GM12865 (cell line): ENCODE results near the gene MACF1.

Experiments used
- DNase-seq: peaks from one replicate; pipeline ENCODE4 v3.0.0; 2010; ENCODE audit warnings: low read depth
- H3K4me3 ChIP-seq: 2 replicates; pipeline ENCODE4 v1.5.1; 2011; ENCODE audit warnings: mild to moderate bottlenecking, low read depth, low read length, control low read depth
- TF ChIP-seq, protein P1 (sequence below): IDR thresholded peaks from 2 replicates; pipeline ENCODE4 v1.5.1; 2011; ENCODE audit warnings: low read length, control low read depth, low read depth, inconsistent platforms; ENCODE audit not compliant: insufficient read depth; ENCODE audit errors: missing control alignments

Gene MACF1

DNA sequence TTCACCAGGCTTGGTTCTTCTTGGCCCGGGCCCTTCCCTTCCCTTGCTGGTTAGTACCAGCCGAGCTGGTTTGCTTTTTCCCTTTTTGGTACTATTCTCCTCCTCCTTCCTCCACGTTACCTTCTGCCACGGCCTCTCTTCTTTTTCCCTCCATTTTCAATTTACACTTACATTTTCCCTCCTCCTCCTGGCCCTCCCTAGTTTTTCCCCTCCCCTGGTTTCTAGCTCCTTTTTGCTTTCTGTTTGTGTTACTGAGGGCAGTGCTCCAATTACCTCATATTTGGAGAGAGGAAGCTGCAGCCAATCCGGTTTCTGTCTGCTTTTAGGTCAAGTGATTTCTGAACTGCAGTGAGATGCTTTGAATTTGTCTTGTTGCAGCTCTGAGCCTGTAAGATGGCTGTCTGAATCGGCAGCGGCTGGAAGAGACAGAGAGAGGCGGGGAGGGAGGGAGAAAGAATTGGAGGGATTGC, 63.7 kb downstream of the MACF1 start:
- peak overlapping the region; percentile 61 for H3K4me3 ChIP-seq
- TF ChIP-seq, protein P1, sequence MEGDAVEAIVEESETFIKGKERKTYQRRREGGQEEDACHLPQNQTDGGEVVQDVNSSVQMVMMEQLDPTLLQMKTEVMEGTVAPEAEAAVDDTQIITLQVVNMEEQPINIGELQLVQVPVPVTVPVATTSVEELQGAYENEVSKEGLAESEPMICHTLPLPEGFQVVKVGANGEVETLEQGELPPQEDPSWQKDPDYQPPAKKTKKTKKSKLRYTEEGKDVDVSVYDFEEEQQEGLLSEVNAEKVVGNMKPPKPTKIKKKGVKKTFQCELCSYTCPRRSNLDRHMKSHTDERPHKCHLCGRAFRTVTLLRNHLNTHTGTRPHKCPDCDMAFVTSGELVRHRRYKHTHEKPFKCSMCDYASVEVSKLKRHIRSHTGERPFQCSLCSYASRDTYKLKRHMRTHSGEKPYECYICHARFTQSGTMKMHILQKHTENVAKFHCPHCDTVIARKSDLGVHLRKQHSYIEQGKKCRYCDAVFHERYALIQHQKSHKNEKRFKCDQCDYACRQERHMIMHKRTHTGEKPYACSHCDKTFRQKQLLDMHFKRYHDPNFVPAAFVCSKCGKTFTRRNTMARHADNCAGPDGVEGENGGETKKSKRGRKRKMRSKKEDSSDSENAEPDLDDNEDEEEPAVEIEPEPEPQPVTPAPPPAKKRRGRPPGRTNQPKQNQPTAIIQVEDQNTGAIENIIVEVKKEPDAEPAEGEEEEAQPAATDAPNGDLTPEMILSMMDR: no peak
- DNase-seq: peak; percentile 83

DNA sequence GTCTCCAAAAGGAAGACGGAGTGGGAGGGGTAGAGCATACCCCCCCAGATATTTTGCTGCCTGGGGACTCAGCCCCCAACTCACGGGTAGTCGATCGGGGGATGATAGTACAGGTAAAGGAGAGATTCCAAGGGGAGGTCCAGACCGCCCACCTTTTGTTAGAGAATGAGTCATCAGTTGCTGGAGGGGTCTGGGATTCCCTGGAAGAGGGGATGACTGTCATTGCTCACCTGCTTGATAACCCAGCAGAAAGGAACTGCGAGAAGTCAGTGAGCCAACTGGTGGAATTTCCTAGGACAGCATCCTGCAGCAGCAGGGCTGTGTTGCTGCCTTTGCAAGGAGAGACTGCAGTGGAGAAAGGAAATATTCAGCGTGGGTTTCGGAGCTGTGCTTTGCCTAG, 64.4 kb downstream of the MACF1 start:
- DNase-seq: no peak
- H3K4me3 ChIP-seq: peak overlapping the region; percentile 61
- TF ChIP-seq, protein P1: no peak

GRCh38 chr1:39269349-39269748, 64.9 kb downstream of the MACF1 start:
- DNase-seq: no peak
- H3K4me3 ChIP-seq: peak overlapping the region; percentile 61
- TF ChIP-seq, protein P1: no peak

GRCh38 chr1:39269791-39270342, 65.4 kb downstream of the MACF1 start:
- peak; percentile 92 for DNase-seq
- H3K4me3 ChIP-seq: peak overlapping the region; percentile 61
- TF ChIP-seq, protein P1: no peak

DNA sequence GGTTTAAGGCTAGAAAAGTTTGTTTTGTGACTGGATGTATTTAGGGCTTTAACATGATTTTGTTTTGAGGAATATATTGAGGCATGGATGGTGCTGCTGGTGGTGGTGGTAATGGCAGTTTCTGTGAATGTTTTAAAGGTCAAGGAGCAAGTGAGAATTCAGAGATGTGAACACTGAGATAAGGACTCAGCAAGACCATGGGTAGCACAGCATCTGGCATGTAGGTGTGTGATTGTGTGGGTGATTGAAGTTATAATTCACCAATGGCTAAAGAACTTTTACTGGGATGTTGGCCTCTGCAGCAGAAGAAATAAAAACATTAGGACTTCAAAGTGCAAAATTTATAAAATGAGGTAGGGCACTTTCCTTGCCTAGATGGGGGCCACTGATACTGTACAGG, 65.9 kb downstream of the MACF1 start:
- DNase-seq: no peak
- TF ChIP-seq, protein P1: no peak
- H3K4me3 ChIP-seq: peak overlapping the region; percentile 61

DNA sequence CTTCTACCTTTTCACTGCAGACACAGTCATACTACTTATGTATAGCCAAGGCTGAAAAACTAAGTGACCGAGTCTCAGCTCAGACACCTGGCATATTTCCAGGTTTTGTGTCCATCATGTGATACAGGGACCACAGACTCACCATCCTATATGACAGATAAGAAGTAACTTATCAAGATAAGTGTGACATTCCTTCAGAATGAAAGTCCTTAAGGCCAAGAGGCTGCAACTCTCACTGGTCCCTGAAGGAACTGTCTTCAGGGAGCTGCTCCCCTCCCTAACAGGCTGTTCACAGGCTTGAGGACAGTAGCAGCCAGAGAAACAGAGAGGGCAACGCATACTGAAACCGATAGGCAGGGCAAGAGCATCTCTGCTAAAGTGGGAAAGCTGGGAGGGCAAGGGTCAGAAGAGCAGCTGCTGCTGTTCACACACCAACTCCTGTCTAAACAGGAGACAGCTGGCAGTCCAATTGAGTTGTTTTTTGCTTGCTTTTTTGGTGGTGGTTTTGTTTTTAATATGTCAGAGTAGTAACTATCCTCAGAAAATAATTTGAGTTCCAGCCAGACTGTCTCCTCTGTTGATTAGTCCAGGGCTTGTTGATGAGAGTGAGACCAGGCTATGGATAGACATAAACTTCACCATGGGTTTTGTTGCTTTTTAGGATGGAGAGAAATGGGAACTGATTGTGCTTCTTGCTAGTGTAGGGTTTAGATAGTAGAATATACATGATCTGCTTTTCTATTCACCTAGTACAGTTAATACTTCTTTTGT, 67.7 kb downstream of the MACF1 start:
- peak overlapping the region; percentile 61 for H3K4me3 ChIP-seq
- DNase-seq: peak; percentile 89
- TF ChIP-seq, protein P1: no peak
